HG03135 (cell line): ENCODE results near the gene GPD2.
A peak's percentile ranks its signal among the peaks of the same experiment; 100 is the strongest.

Source experiments
- ATAC-seq: cut with Tn5 transposase; IDR thresholded peaks from one replicate; pipeline ENCODE4 v1.9.1; 2021; ENCODE audit warnings: mild to moderate bottlenecking, moderate library complexity; ENCODE audit not compliant: unreplicated experiment

The GPD2 gene

GRCh38 chr2:156435718-156436496 is at the start of gene GPD2:
Gene GPD2, plus strand, starts transcription at chr2:156436379. Its CDS starts 39,727 bp downstream, at chr2:156476106.
- ATAC-seq, result peak; percentile 53

- no peak for ATAC-seq
These were observed 42.0 kb upstream of the GPD2 start for GRCh38 chr2:156394033-156394741.

- peak; percentile 26 for ATAC-seq
These were observed 40.1 kb upstream of the GPD2 start for GRCh38 chr2:156396126-156396525.

- no peak for ATAC-seq
These were observed 39.0 kb upstream of the GPD2 start for GRCh38 chr2:156397229-156397628.

- ATAC-seq, result no peak
These were observed 38.0 kb upstream of the GPD2 start for GRCh38 chr2:156398176-156398575.

GRCh38 chr2:156399224-156399949 is 36.8 kb upstream of the GPD2 start:
- ATAC-seq, result no peak

GRCh38 chr2:156399950-156400705 is 36.1 kb upstream of the GPD2 start:
- peak; percentile 39 for ATAC-seq

GRCh38 chr2:156400706-156401678 is 35.2 kb upstream of the GPD2 start:
- ATAC-seq, result peak; percentile 70

GRCh38 chr2:156401861-156402260 is 34.3 kb upstream of the GPD2 start:
- no peak for ATAC-seq

GRCh38 chr2:156405586-156405985 is 30.6 kb upstream of the GPD2 start:
- no peak for ATAC-seq

GRCh38 chr2:156411835-156412234 is 24.3 kb upstream of the GPD2 start:
- no peak for ATAC-seq

GRCh38 chr2:156421851-156422250 is 14.3 kb upstream of the GPD2 start:
- no peak for ATAC-seq

GRCh38 chr2:156423674-156424282 is 12.4 kb upstream of the GPD2 start:
- ATAC-seq, result no peak

- ATAC-seq, result no peak
These were observed 9.1 kb upstream of the GPD2 start for GRCh38 chr2:156427074-156427473.

GRCh38 chr2:156429211-156429610 is 7.0 kb upstream of the GPD2 start:
- no peak for ATAC-seq

GRCh38 chr2:156430236-156430979 is 5.8 kb upstream of the GPD2 start:
- no peak for ATAC-seq

GRCh38 chr2:156430980-156431358 is 5.2 kb upstream of the GPD2 start:
- peak; percentile 58 for ATAC-seq

- no peak for ATAC-seq
These were observed 1.5 kb upstream of the GPD2 start for GRCh38 chr2:156434461-156435291.
